Measurements from ENCODE around the gene WDR41. TPM values are rescaled to one million over a fixed set of nuclear protein-coding genes. Genes with fewer than 3 reads are reported as not detected.
"Not testable (repeated sequence)": the region's sequence is repeated elsewhere in the genome, so short reads cannot be mapped to it uniquely, and the experiment has no call there.

The WDR41 gene
- total and polyA plus RNA-seq, 5 donors from 2014 or later: 8.0 to 13.5 (median 8.4) TPM

DNA sequence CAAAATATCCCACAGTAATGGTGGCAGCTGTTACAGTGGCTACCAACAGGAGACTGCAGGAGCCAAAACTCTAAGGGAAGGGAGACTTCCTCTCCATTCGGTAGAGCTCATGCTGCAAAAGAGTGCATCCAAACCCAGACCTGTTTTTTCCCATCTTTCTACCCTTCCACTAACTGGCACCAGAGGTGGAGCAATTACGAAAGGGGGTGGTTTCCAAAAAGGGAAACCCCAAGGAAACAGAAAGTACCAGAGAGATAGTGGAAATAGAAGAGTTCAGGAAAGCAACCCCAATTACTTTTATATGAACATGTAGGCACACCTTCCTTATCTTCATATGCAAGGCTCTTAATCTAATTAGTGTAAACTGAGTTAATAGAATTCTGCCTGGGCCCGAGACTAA lies 7.3 kb upstream of the WDR41 start:
- Mint-ChIP-seq H3K27ac (no peak overlapping the region), H3K4me3 (no peak overlapping the region), H3K36me3 (no peaks in the 10 kb centered on the region), H3K9me3 (peaks cover 0 to 22% (median 7%) of the 10 kb centered on the region in 7 donors), H3K27me3 (peaks cover 71% of the 10 kb centered on the region), H3K4me1 (peaks cover 0 to 7% (median 0%) of the 10 kb centered on the region in 4 donors)
- ATAC-seq (ENCODE audit: low read depth in 2 of 2) (no peak), DNase-seq (no peak)
- Histone ChIP-seq H3K4me3 (ENCODE audit: low read depth, low read length) (no peak overlapping the region), H3K4me1 (ENCODE audit: control insufficient read depth, insufficient read depth, low read length, poor library complexity, severe bottlenecking) (no peaks in the 10 kb centered on the region), H3K36me3 (ENCODE audit: control insufficient read depth, insufficient read depth, low read length) (no peaks in the 10 kb centered on the region), H3K27ac (ENCODE audit: insufficient read depth, low read length, poor library complexity, severe bottlenecking) (no peak overlapping the region), H3K27me3 (ENCODE audit: control insufficient read depth, insufficient read depth, low read length) (peaks cover 3% of the 10 kb centered on the region), H3K9me3 (ENCODE audit: control insufficient read depth in 2 of 2, low read length in 2 of 2) (no peaks in the 10 kb centered on the region)

DNA sequence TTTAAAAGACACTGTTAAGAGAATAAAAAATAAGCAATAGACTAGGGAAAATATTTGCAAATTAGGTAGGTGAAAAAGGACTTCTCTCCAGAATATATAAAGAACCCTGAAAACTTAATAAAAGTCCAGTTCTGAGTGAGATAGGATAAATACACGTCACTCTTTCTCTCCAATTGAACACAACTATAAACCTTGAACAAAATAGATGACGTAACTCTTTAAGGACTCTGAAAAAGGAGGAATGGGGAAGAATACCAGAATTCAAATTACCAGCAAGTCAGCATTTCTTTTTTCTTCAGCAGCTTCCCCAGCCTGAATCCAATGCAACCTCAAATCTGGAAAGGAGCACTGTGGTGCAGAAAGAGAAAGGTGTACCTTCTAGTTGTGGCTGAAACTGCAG lies 6.8 kb upstream of the WDR41 start:
- no peaks in the 10 kb centered on the region for H3K36me3 Mint-ChIP-seq
- H3K4me1 ChIP-seq (ENCODE audit: control insufficient read depth, insufficient read depth, low read length, poor library complexity, severe bottlenecking): no peaks in the 10 kb centered on the region
- peaks cover 3% of the 10 kb centered on the region for H3K27me3 ChIP-seq (ENCODE audit: control insufficient read depth, insufficient read depth, low read length)
- DNase-seq: no peak
- no peak overlapping the region for H3K4me3 ChIP-seq (ENCODE audit: low read depth, low read length)
- no peaks in the 10 kb centered on the region for H3K9me3 ChIP-seq (ENCODE audit: control insufficient read depth in 2 of 2, low read length in 2 of 2)
- peaks cover 0 to 20% (median 7%) of the 10 kb centered on the region in 7 donors for H3K9me3 Mint-ChIP-seq
- no peak overlapping the region for H3K27ac Mint-ChIP-seq
- H3K4me3 Mint-ChIP-seq: no peak overlapping the region
- H3K36me3 ChIP-seq (ENCODE audit: control insufficient read depth, insufficient read depth, low read length): no peaks in the 10 kb centered on the region
- H3K4me1 Mint-ChIP-seq: peaks cover 0 to 7% (median 0%) of the 10 kb centered on the region in 4 donors
- no peak overlapping the region for H3K27ac ChIP-seq (ENCODE audit: insufficient read depth, low read length, poor library complexity, severe bottlenecking)
- H3K27me3 Mint-ChIP-seq: peaks cover 67% of the 10 kb centered on the region
- no peak for ATAC-seq (ENCODE audit: low read depth in 2 of 2)

DNA sequence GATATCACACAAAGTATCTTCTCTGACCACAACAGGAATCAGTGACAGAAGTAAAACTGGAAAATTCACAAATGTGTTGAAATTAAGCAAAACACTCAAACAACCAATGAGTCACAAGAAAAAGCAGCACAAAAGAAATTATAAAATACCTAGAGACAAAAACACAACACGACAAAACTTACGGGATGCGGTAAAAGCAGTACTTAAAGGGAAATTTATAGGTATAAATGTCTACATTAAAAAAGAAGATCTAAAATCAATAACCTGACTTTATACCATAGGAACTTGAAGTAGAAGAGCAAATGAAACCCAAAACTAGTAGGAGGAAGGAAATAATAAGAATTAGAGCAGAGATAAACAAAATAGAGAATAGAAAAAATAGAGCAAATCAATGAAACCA lies 2.8 kb upstream of the WDR41 start:
- no peak for ATAC-seq (ENCODE audit: low read depth in 2 of 2)
- Histone ChIP-seq H3K4me1 (ENCODE audit: control insufficient read depth, insufficient read depth, low read length, poor library complexity, severe bottlenecking) (peaks cover 12% of the 10 kb centered on the region), H3K36me3 (ENCODE audit: control insufficient read depth, insufficient read depth, low read length) (no peaks in the 10 kb centered on the region), H3K27ac (ENCODE audit: insufficient read depth, low read length, poor library complexity, severe bottlenecking) (no peak overlapping the region), H3K4me3 (ENCODE audit: low read depth, low read length) (no peak overlapping the region), H3K27me3 (ENCODE audit: control insufficient read depth, insufficient read depth, low read length) (peaks cover 10% of the 10 kb centered on the region), H3K9me3 (ENCODE audit: control insufficient read depth in 2 of 2, low read length in 2 of 2) (no peaks in the 10 kb centered on the region)
- no peak for DNase-seq
- Mint-ChIP-seq H3K36me3 (no peaks in the 10 kb centered on the region), H3K27me3 (peaks cover 48% of the 10 kb centered on the region), H3K27ac (peak overlapping the region in 1 of 3 donors; percentile 77), H3K4me1 (peaks cover 9 to 12% (median 10%) of the 10 kb centered on the region in 4 donors), H3K9me3 (peaks cover 0 to 2% (median 0%) of the 10 kb centered on the region in 7 donors), H3K4me3 (no peak overlapping the region)

DNA sequence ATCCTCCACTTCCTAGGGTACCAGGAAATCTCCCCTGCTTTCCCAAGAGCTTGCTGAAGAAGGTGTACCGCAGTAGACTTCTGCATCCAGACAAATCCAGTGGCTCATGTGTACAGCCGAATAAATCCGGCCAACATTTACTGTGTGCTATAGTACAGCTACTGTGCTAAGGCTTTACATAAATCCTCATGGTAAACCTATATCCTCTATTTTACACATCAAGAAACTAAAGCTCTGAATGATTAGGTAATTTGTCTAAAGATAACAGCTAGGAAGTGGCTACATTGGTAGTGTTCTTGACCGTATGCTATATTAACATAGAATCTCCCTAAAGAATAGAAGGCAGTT lies 511 bp upstream of the WDR41 start:
- Mint-ChIP-seq H3K4me1 (peaks cover 9 to 15% (median 12%) of the 10 kb centered on the region in 4 donors), H3K27ac (peak overlapping the region in 1 of 3 donors; percentile 82), H3K4me3 (peak overlapping the region; percentile 89 to 93 (median 92)), H3K9me3 (no peaks in the 10 kb centered on the region), H3K27me3 (peaks cover 31% of the 10 kb centered on the region), H3K36me3 (no peaks in the 10 kb centered on the region)
- ATAC-seq (ENCODE audit: low read depth in 2 of 2) (no peak), DNase-seq (no peak)
- Histone ChIP-seq H3K27me3 (ENCODE audit: control insufficient read depth, insufficient read depth, low read length) (peaks cover 10% of the 10 kb centered on the region), H3K4me3 (ENCODE audit: low read depth, low read length) (peak overlapping the region; percentile 58), H3K4me1 (ENCODE audit: control insufficient read depth, insufficient read depth, low read length, poor library complexity, severe bottlenecking) (peaks cover 12% of the 10 kb centered on the region), H3K27ac (ENCODE audit: insufficient read depth, low read length, poor library complexity, severe bottlenecking) (peak overlapping the region; percentile 67), H3K36me3 (ENCODE audit: control insufficient read depth, insufficient read depth, low read length) (peaks cover 4% of the 10 kb centered on the region), H3K9me3 (ENCODE audit: control insufficient read depth in 2 of 2, low read length in 2 of 2) (no peaks in the 10 kb centered on the region)

DNA sequence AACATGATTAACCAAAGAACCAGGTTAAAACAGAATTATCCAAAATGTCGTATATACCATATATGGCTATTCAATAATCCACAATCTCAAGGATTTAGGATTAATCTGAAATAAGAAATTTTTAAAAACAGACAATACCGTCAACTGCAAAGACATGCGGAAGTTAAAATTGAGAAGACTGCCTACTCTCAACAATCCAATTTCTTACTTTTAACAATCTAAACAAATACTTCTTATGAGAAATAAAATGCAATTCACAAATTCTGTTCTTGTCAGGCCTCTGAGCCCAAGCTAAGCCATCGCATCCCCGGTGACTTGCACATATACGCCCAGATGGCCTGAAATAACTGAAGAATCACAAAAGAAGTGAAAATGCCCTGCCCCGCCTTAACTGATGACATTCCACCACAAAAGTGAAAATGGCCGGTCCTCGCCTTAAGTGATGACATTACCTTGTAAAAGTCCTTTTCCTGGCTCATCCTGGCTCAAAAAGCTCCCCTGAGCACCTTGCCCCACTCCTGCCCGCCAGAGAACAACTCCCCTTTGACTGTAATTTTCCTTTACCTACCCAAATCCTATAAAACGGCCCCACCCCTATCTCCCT lies 1.3 kb downstream of the WDR41 start:
- Mint-ChIP-seq H3K4me1 (peaks cover 9 to 15% (median 12%) of the 10 kb centered on the region in 4 donors), H3K27ac (peak overlapping the region in 2 of 3 donors; percentile 79 to 82), H3K4me3 (peak overlapping the region; percentile 89 to 93 (median 91)), H3K27me3 (peaks cover 14% of the 10 kb centered on the region)
- H3K9me3 ChIP-seq (ENCODE audit: control insufficient read depth in 2 of 2, low read length in 2 of 2); H3K36me3 Mint-ChIP-seq; H3K36me3 ChIP-seq (ENCODE audit: control insufficient read depth, insufficient read depth, low read length); H3K27me3 ChIP-seq (ENCODE audit: control insufficient read depth, insufficient read depth, low read length); H3K27ac ChIP-seq (ENCODE audit: insufficient read depth, low read length, poor library complexity, severe bottlenecking); ATAC-seq (ENCODE audit: low read depth in 2 of 2); H3K9me3 Mint-ChIP-seq: not testable (repeated sequence)
- peak in 1 of 3 donors; percentile 5 for DNase-seq
- Histone ChIP-seq H3K4me3 (ENCODE audit: low read depth, low read length) (peak overlapping the region; percentile 89), H3K4me1 (ENCODE audit: control insufficient read depth, insufficient read depth, low read length, poor library complexity, severe bottlenecking) (peaks cover 12% of the 10 kb centered on the region)

DNA sequence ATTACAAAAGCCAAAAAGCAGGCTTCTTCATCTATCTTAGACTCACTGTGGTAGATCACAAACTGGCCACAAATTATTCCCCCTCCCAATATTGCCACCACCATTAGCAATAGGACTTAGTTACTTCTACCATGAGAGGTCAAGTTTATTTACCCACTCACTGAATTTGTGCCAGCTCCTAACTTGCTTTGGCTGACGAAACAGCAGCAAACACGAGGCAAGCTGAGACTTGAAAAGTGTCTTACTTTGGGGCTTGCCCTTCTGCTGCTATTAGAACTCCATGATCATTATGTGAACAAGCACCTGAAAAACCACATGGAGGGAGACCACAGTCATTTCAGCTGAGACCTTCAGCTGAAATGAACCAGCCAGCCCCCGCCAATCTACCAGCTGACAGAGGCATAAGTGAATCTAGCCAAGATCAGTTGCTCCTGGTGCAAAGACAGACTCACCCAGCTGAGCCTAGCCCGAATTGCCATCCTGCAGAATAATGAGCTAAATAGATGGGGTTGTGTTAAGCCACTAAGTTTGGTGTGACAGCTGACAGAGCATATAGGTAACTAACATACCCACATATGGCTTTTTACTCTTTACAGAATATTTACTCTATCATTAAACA lies 5.7 kb downstream of the WDR41 start:
- ATAC-seq (ENCODE audit: low read depth in 2 of 2) (no peak), DNase-seq (no peak)
- H3K27me3 Mint-ChIP-seq: no peaks in the 10 kb centered on the region
- Histone ChIP-seq H3K36me3 (ENCODE audit: control insufficient read depth, insufficient read depth, low read length) (peaks cover 4% of the 10 kb centered on the region), H3K4me3 (ENCODE audit: low read depth, low read length) (no peak overlapping the region), H3K27me3 (ENCODE audit: control insufficient read depth, insufficient read depth, low read length) (no peaks in the 10 kb centered on the region), H3K27ac (ENCODE audit: insufficient read depth, low read length, poor library complexity, severe bottlenecking) (no peak overlapping the region), H3K9me3 (ENCODE audit: control insufficient read depth in 2 of 2, low read length in 2 of 2) (no peaks in the 10 kb centered on the region), H3K4me1 (ENCODE audit: control insufficient read depth, insufficient read depth, low read length, poor library complexity, severe bottlenecking) (peaks cover 5% of the 10 kb centered on the region)
- peaks cover 16% of the 10 kb centered on the region for H3K36me3 Mint-ChIP-seq
- H3K9me3 Mint-ChIP-seq: peaks cover 0 to 2% (median 0%) of the 10 kb centered on the region in 7 donors
- H3K27ac Mint-ChIP-seq: no peak overlapping the region
- H3K4me1 Mint-ChIP-seq: peaks cover 0 to 10% (median 8%) of the 10 kb centered on the region in 4 donors
- no peak overlapping the region for H3K4me3 Mint-ChIP-seq

DNA sequence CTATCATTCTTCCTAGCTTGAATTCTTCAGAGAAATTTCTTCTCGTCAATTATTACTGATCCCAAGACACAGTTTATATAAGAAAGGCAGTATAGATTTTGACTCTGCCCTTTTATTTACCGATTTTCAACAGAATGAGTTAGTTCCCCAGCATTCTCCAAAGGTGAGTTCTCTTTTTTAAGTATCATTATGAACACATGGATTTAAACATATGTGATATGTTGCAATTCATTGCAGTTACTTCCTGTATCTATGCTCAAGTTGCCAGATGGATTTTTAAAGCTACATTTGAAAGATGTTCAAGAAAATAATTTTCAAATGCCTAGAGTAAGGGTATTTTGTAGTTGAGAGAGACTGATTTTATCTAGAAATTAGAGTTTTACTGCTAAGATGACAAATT lies 8.4 kb downstream of the WDR41 start:
- Mint-ChIP-seq H3K36me3 (peaks cover 16% of the 10 kb centered on the region), H3K27me3 (no peaks in the 10 kb centered on the region)
- ATAC-seq (ENCODE audit: low read depth in 2 of 2): no peak

DNA sequence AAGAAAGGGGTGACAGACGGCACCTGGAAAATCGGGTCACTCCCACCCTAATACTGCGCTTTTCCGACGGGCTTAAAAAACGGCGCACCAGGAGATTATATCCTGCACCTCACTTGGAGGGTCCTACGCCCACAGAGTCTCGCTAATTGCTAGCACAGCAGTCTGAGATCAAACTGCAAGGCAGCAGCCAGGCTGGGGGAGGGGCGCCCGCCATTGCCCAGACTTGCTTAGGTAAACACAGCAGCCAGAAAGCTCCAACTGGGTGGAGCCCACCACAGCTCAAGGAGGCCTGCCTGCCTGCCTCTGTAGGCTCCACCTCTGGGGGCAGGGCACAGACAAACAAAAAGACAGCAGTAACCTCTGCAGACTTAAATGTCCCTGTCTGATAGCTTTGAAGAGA lies 17.1 kb downstream of the WDR41 start:
- not testable (repeated sequence) for H3K27me3 Mint-ChIP-seq; H3K4me1 Mint-ChIP-seq; H3K4me1 ChIP-seq (ENCODE audit: control insufficient read depth, insufficient read depth, low read length, poor library complexity, severe bottlenecking); ATAC-seq (ENCODE audit: low read depth in 2 of 2); H3K27ac ChIP-seq (ENCODE audit: insufficient read depth, low read length, poor library complexity, severe bottlenecking); H3K4me3 Mint-ChIP-seq; DNase-seq; H3K27me3 ChIP-seq (ENCODE audit: control insufficient read depth, insufficient read depth, low read length); H3K27ac Mint-ChIP-seq; H3K9me3 ChIP-seq (ENCODE audit: control insufficient read depth in 2 of 2, low read length in 2 of 2); H3K36me3 ChIP-seq (ENCODE audit: control insufficient read depth, insufficient read depth, low read length); H3K4me3 ChIP-seq (ENCODE audit: low read depth, low read length)
- peaks cover 0 to 10% (median 0%) of the 10 kb centered on the region in 7 donors for H3K9me3 Mint-ChIP-seq
- peaks cover 22% of the 10 kb centered on the region for H3K36me3 Mint-ChIP-seq

More for the DNA sequence above, 8.4 kb downstream of the WDR41 start:
- no peak overlapping the region for H3K27ac Mint-ChIP-seq
- peaks cover 0 to 2% (median 0%) of the 10 kb centered on the region in 7 donors for H3K9me3 Mint-ChIP-seq
- peaks cover 4% of the 10 kb centered on the region for H3K36me3 ChIP-seq (ENCODE audit: control insufficient read depth, insufficient read depth, low read length)
- no peak overlapping the region for H3K4me3 ChIP-seq (ENCODE audit: low read depth, low read length)
- no peaks in the 10 kb centered on the region for H3K27me3 ChIP-seq (ENCODE audit: control insufficient read depth, insufficient read depth, low read length)
- no peaks in the 10 kb centered on the region for H3K4me1 Mint-ChIP-seq
- H3K9me3 ChIP-seq (ENCODE audit: control insufficient read depth in 2 of 2, low read length in 2 of 2): no peaks in the 10 kb centered on the region
- H3K4me3 Mint-ChIP-seq: no peak overlapping the region
- no peaks in the 10 kb centered on the region for H3K4me1 ChIP-seq (ENCODE audit: control insufficient read depth, insufficient read depth, low read length, poor library complexity, severe bottlenecking)
- DNase-seq: no peak
- H3K27ac ChIP-seq (ENCODE audit: insufficient read depth, low read length, poor library complexity, severe bottlenecking): no peak overlapping the region
